ENCODE data around the gene TRPV4.
"Not testable (repeated sequence)": the region's sequence is repeated elsewhere in the genome, so short reads cannot be mapped to it uniquely, and the experiment has no call there.

Gene TRPV4

GRCh38 chr12:109873653-109874052 is 40.5 kb upstream of the TRPV4 start:
- Histone ChIP-seq H3K4me1 (ENCODE audit: insufficient read depth, low read length) (peaks cover 7% of the 10 kb centered on the region; the same call in 1 of the 2 replicates), H3K36me3 (ENCODE audit: insufficient read depth, low read depth, low read length) (peaks cover 5% of the 10 kb centered on the region; the same call in 1 of the 2 replicates), H3K4me3 (ENCODE audit: low read length) (no peak overlapping the region), H3K27ac (ENCODE audit: low read length) (no peak overlapping the region), H3K27me3 (ENCODE audit: insufficient read depth, low read length) (peaks cover 3% of the 10 kb centered on the region; the same call in 1 of the 2 replicates), H3K9me3 (ENCODE audit: insufficient read depth, low read depth, low read length) (no peaks in the 10 kb centered on the region), H3K9ac (ENCODE audit: low read depth, low read length) (no peak overlapping the region)

- H3K4me3 ChIP-seq (ENCODE audit: low read length), result no peak overlapping the region
- H3K9ac ChIP-seq (ENCODE audit: low read depth, low read length), result no peak overlapping the region
- H3K36me3 ChIP-seq (ENCODE audit: insufficient read depth, low read depth, low read length), result peaks cover 5% of the 10 kb centered on the region; the same call in 1 of the 2 replicates
- H3K27me3 ChIP-seq (ENCODE audit: insufficient read depth, low read length), result no peaks in the 10 kb centered on the region
- no peaks in the 10 kb centered on the region for H3K9me3 ChIP-seq (ENCODE audit: insufficient read depth, low read depth, low read length)
- 0 out of 2 replicates have a peak, but pooled peaks cover 2% of the 10 kb centered on the region for H3K4me1 ChIP-seq (ENCODE audit: insufficient read depth, low read length)
- no peak overlapping the region for H3K27ac ChIP-seq (ENCODE audit: low read length)
These were observed 38.6 kb upstream of the TRPV4 start for GRCh38 chr12:109871668-109872314.

- Histone ChIP-seq H3K27me3 (ENCODE audit: insufficient read depth, low read length) (no peaks in the 10 kb centered on the region), H3K4me1 (ENCODE audit: insufficient read depth, low read length) (0 out of 2 replicates have a peak, but pooled peaks cover 2% of the 10 kb centered on the region), H3K4me3 (ENCODE audit: low read length) (no peak overlapping the region), H3K27ac (ENCODE audit: low read length) (no peak overlapping the region), H3K9ac (ENCODE audit: low read depth, low read length) (no peak overlapping the region), H3K9me3 (ENCODE audit: insufficient read depth, low read depth, low read length) (no peaks in the 10 kb centered on the region), H3K36me3 (ENCODE audit: insufficient read depth, low read depth, low read length) (peaks cover 5% of the 10 kb centered on the region; the same call in 1 of the 2 replicates)
These were observed 37.5 kb upstream of the TRPV4 start for GRCh38 chr12:109870648-109871047.

- Histone ChIP-seq H3K27ac (ENCODE audit: low read length) (no peak overlapping the region), H3K9me3 (ENCODE audit: insufficient read depth, low read depth, low read length) (no peaks in the 10 kb centered on the region), H3K9ac (ENCODE audit: low read depth, low read length) (no peak overlapping the region), H3K4me3 (ENCODE audit: low read length) (no peak overlapping the region), H3K4me1 (ENCODE audit: insufficient read depth, low read length) (peaks cover 2% of the 10 kb centered on the region; the same call in 1 of the 2 replicates), H3K27me3 (ENCODE audit: insufficient read depth, low read length) (no peaks in the 10 kb centered on the region), H3K36me3 (ENCODE audit: insufficient read depth, low read depth, low read length) (peaks cover 5% of the 10 kb centered on the region; the same call in 1 of the 2 replicates)
These were observed 35.2 kb upstream of the TRPV4 start for GRCh38 chr12:109868182-109869051.

- Histone ChIP-seq H3K27me3 (ENCODE audit: insufficient read depth, low read length) (no peaks in the 10 kb centered on the region), H3K9me3 (ENCODE audit: insufficient read depth, low read depth, low read length) (no peaks in the 10 kb centered on the region), H3K4me1 (ENCODE audit: insufficient read depth, low read length) (no peaks in the 10 kb centered on the region; the same call in 1 of the 2 replicates), H3K9ac (ENCODE audit: low read depth, low read length) (no peak overlapping the region), H3K36me3 (ENCODE audit: insufficient read depth, low read depth, low read length) (no peaks in the 10 kb centered on the region), H3K27ac (ENCODE audit: low read length) (no peak overlapping the region), H3K4me3 (ENCODE audit: low read length) (no peak overlapping the region)
These were observed 31.7 kb upstream of the TRPV4 start for GRCh38 chr12:109864916-109865315.

GRCh38 chr12:109863847-109864712 is 30.9 kb upstream of the TRPV4 start:
- Histone ChIP-seq H3K4me3 (ENCODE audit: low read length) (no peak overlapping the region), H3K27ac (ENCODE audit: low read length) (no peak overlapping the region), H3K36me3 (ENCODE audit: insufficient read depth, low read depth, low read length) (no peaks in the 10 kb centered on the region), H3K9me3 (ENCODE audit: insufficient read depth, low read depth, low read length) (no peaks in the 10 kb centered on the region), H3K4me1 (ENCODE audit: insufficient read depth, low read length) (no peaks in the 10 kb centered on the region; the same call in 1 of the 2 replicates), H3K27me3 (ENCODE audit: insufficient read depth, low read length) (no peaks in the 10 kb centered on the region), H3K9ac (ENCODE audit: low read depth, low read length) (no peak overlapping the region; the same call in 1 of the 2 replicates)

- not testable (repeated sequence) for H3K9ac ChIP-seq (ENCODE audit: low read depth, low read length); H3K9me3 ChIP-seq (ENCODE audit: insufficient read depth, low read depth, low read length)
These were observed 29.3 kb upstream of the TRPV4 start for GRCh38 chr12:109862491-109862890.

GRCh38 chr12:109861689-109862314 is 28.6 kb upstream of the TRPV4 start:
- Histone ChIP-seq H3K9me3 (ENCODE audit: insufficient read depth, low read depth, low read length) (no peaks in the 10 kb centered on the region), H3K36me3 (ENCODE audit: insufficient read depth, low read depth, low read length) (peaks cover 5% of the 10 kb centered on the region; the same call in 1 of the 2 replicates), H3K4me1 (ENCODE audit: insufficient read depth, low read length) (no peaks in the 10 kb centered on the region; the same call in 1 of the 2 replicates), H3K27me3 (ENCODE audit: insufficient read depth, low read length) (no peaks in the 10 kb centered on the region), H3K9ac (ENCODE audit: low read depth, low read length) (no peak overlapping the region), H3K27ac (ENCODE audit: low read length) (no peak overlapping the region), H3K4me3 (ENCODE audit: low read length) (no peak overlapping the region)

More at GRCh38 chr12:109862491-109862890, 29.3 kb upstream of the TRPV4 start:
- H3K36me3 ChIP-seq (ENCODE audit: insufficient read depth, low read depth, low read length); H3K4me1 ChIP-seq (ENCODE audit: insufficient read depth, low read length); H3K4me3 ChIP-seq (ENCODE audit: low read length); H3K27me3 ChIP-seq (ENCODE audit: insufficient read depth, low read length); H3K27ac ChIP-seq (ENCODE audit: low read length): not testable (repeated sequence)

GRCh38 chr12:109860977-109861376 is 27.8 kb upstream of the TRPV4 start:
- no peaks in the 10 kb centered on the region; the same call in 1 of the 2 replicates for H3K4me1 ChIP-seq (ENCODE audit: insufficient read depth, low read length)
- no peak overlapping the region for H3K27ac ChIP-seq (ENCODE audit: low read length)
- no peak overlapping the region for H3K9ac ChIP-seq (ENCODE audit: low read depth, low read length)
- no peak overlapping the region for H3K4me3 ChIP-seq (ENCODE audit: low read length)
- H3K36me3 ChIP-seq (ENCODE audit: insufficient read depth, low read depth, low read length), result peaks cover 5% of the 10 kb centered on the region; the same call in 1 of the 2 replicates
- H3K27me3 ChIP-seq (ENCODE audit: insufficient read depth, low read length), result no peaks in the 10 kb centered on the region
- H3K9me3 ChIP-seq (ENCODE audit: insufficient read depth, low read depth, low read length), result no peaks in the 10 kb centered on the region

GRCh38 chr12:109858764-109859163 is 25.6 kb upstream of the TRPV4 start:
- Histone ChIP-seq H3K27ac (ENCODE audit: low read length) (no peak overlapping the region), H3K4me3 (ENCODE audit: low read length) (no peak overlapping the region), H3K36me3 (ENCODE audit: insufficient read depth, low read depth, low read length) (peaks cover 5% of the 10 kb centered on the region; the same call in 1 of the 2 replicates)

GRCh38 chr12:109857715-109858114 is 24.5 kb upstream of the TRPV4 start:
- no peak overlapping the region for H3K9ac ChIP-seq (ENCODE audit: low read depth, low read length)
- H3K36me3 ChIP-seq (ENCODE audit: insufficient read depth, low read depth, low read length), result peaks cover 5% of the 10 kb centered on the region; the same call in 1 of the 2 replicates
- H3K9me3 ChIP-seq (ENCODE audit: insufficient read depth, low read depth, low read length), result no peaks in the 10 kb centered on the region
- no peaks in the 10 kb centered on the region for H3K4me1 ChIP-seq (ENCODE audit: insufficient read depth, low read length)
- H3K4me3 ChIP-seq (ENCODE audit: low read length), result no peak overlapping the region
- H3K27me3 ChIP-seq (ENCODE audit: insufficient read depth, low read length), result no peaks in the 10 kb centered on the region
- no peak overlapping the region for H3K27ac ChIP-seq (ENCODE audit: low read length)

More at GRCh38 chr12:109858764-109859163, 25.6 kb upstream of the TRPV4 start:
- H3K9me3 ChIP-seq (ENCODE audit: insufficient read depth, low read depth, low read length), result no peaks in the 10 kb centered on the region
- H3K4me1 ChIP-seq (ENCODE audit: insufficient read depth, low read length), result no peaks in the 10 kb centered on the region
- no peak overlapping the region for H3K9ac ChIP-seq (ENCODE audit: low read depth, low read length)
- H3K27me3 ChIP-seq (ENCODE audit: insufficient read depth, low read length), result no peaks in the 10 kb centered on the region

All from iPS-20b (cell line).